GM19452 (cell line): ENCODE measurements around the gene CKM.
"Not testable (repeated sequence)": the region's sequence is repeated elsewhere in the genome, so short reads cannot be mapped to it uniquely, and the experiment has no call there.

Experiments
- ATAC-seq: cut with Tn5 transposase; IDR thresholded peaks from one replicate; pipeline ENCODE4 v1.9.1; 2021; ENCODE audit not compliant: unreplicated experiment

Gene CKM

GRCh38 chr19:45321848-45322247 lies 827 bp downstream of the CKM start:
- ATAC-seq = no peak

GRCh38 chr19:45320997-45321775 lies 1.5 kb downstream of the CKM start:
- no peak for ATAC-seq

GRCh38 chr19:45315304-45315703 lies 7.4 kb downstream of the CKM start:
- ATAC-seq = no peak

GRCh38 chr19:45314708-45315245 lies 7.9 kb downstream of the CKM start:
- no peak for ATAC-seq

GRCh38 chr19:45312285-45312684 lies 10.4 kb downstream of the CKM start:
- ATAC-seq = not testable (repeated sequence)

GRCh38 chr19:45311621-45312020 lies 11.1 kb downstream of the CKM start:
- ATAC-seq = no peak

- not testable (repeated sequence) for ATAC-seq
Observed at GRCh38 chr19:45309322-45309721, 13.4 kb downstream of the CKM start.

GRCh38 chr19:45307361-45307760 lies 15.3 kb downstream of the CKM start:
- no peak for ATAC-seq

GRCh38 chr19:45306518-45307027 lies 16.1 kb downstream of the CKM start:
- no peak for ATAC-seq

- no peak for ATAC-seq
Observed at GRCh38 chr19:45306040-45306439, 16.6 kb downstream of the CKM start.

GRCh38 chr19:45305421-45305820 lies 17.3 kb downstream of the CKM start:
- no peak for ATAC-seq

- no peak for ATAC-seq
Observed at GRCh38 chr19:45305007-45305406, 17.7 kb downstream of the CKM start.

GRCh38 chr19:45304141-45304926 lies 18.3 kb downstream of the CKM start:
- ATAC-seq = no peak

GRCh38 chr19:45303269-45304060 lies 19.2 kb downstream of the CKM start:
- ATAC-seq = no peak

- no peak for ATAC-seq
Observed at GRCh38 chr19:45302416-45302815, 20.3 kb downstream of the CKM start.

GRCh38 chr19:45299719-45300118 lies 23.0 kb downstream of the CKM start:
- no peak for ATAC-seq

GRCh38 chr19:45298264-45298663 lies 24.4 kb downstream of the CKM start:
- ATAC-seq = no peak

GRCh38 chr19:45297674-45298073 lies 25.0 kb downstream of the CKM start:
- ATAC-seq = no peak

- no peak for ATAC-seq
Observed at GRCh38 chr19:45296355-45296754, 26.3 kb downstream of the CKM start.

- no peak for ATAC-seq
Observed at GRCh38 chr19:45295873-45296272, 26.8 kb downstream of the CKM start.
